Activated CD8-positive, alpha-beta T cell treated with anti-CD3 and anti-CD28 coated beads for 36 hours (primary cell): ENCODE measurements around the gene MPZL2. TPM values are rescaled to one million over a fixed set of nuclear protein-coding genes. Genes with fewer than 3 reads are reported as not detected.

Experiments
- ATAC-seq: fragments of 200-7000 bp; cut with Tn5 transposase; one replicate; pipeline ENCODE4 v1.10.0; 2021; ENCODE audit warnings: mild to moderate bottlenecking, moderate library complexity
- CTCF ChIA-PET: fragments of 350-600 bp; sonication (Branson Sonifier 250); formaldehyde crosslinking; loops from one replicate; lab custom pipeline; 2021; ENCODE audit warnings: antibody characterized with exemption; lab: Charles Lee
- POLR2A ChIA-PET: fragments of 350-600 bp; sonication (Branson Sonifier 250); formaldehyde crosslinking; loops from one replicate; lab custom pipeline; 2021; ENCODE audit warnings: antibody characterized with exemption; lab: Charles Lee
- DNase-seq: peaks from one replicate; pipeline ENCODE4 v3.0.0-alpha.2; 2020
- H3K27ac Mint-ChIP-seq: one replicate; pipeline ENCODE4 v1.8.0; 2021; ENCODE audit warnings: mild to moderate bottlenecking, mixed read lengths
- H3K27me3 Mint-ChIP-seq: one replicate; pipeline ENCODE4 v1.8.0; 2021; ENCODE audit warnings: mixed read lengths
- H3K36me3 Mint-ChIP-seq: one replicate; pipeline ENCODE4 v1.8.0; 2021; ENCODE audit warnings: low read depth, mixed read lengths
- H3K4me1 Mint-ChIP-seq: one replicate; pipeline ENCODE4 v1.8.0; 2021; ENCODE audit warnings: low read depth, mixed read lengths
- H3K4me3 Mint-ChIP-seq: one replicate; pipeline ENCODE4 v1.8.0; 2021; ENCODE audit warnings: mild to moderate bottlenecking, moderate library complexity, mixed read lengths
- H3K9me3 Mint-ChIP-seq: one replicate; pipeline ENCODE4 v1.8.0; 2021; ENCODE audit warnings: mixed read lengths
- intact Hi-C: fragments of 100-400 bp; cut with micrococcal nuclease; formaldehyde crosslinking; loops from one replicate; pipeline ENCODE4 v1.10.0; 2022
- total RNA-seq, 2 experiments: library from RNA; stranded (reverse); gene quantifications; one replicate each; pipeline ENCODE4 v1.2.3, GENCODE V29; 2021
- TF ChIP-seq, protein P1 (sequence below): fragments of 200-600 bp; IDR thresholded peaks from one replicate; pipeline ENCODE4 v1.8.0; 2022; ENCODE audit warnings: antibody characterized with exemption, mild to moderate bottlenecking

The MPZL2 gene
- total RNA-seq, 2 experiments from 2014 or later: 26.2 to 31.0 TPM

DNA sequence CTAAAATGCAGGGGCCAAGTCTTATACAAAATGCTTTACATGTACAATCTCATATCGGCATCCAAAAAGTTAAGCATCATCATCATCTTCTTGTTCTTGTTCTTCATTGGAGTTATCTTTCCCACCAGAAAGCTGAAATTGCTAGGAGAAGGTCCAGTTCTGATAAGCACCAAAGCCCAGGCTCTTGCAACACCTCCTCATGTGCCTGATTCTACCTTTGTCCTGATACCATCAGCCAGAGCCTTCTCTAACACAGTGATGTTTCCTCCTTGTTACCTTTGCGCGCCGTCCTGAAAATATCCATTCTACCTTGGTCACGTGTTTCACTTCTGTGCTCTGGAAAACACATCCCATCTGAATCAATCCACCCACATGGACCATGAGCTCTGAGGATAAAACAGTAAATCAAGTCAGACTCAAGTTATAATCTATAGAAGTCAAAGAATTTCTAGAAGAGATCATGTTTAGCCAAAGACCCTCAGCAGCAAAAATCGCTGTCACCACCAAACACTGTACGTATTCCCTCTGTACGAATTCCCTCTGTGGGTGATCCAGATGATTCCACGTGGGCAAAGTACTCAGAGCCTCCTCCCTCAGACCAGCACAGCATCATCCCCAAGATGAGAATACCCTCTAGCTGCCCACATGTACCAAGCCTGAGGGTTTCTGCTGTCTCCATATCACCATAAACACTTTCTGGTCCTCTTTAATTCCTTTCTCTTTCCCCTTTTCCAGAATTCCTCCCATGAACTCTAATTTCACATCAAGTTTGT is 58.3 kb downstream of the MPZL2 start:
- ChIA-PET CTCF (interaction anchor here (1.2 to 2.5 kb wide), 4 partner anchors 9 to 34 kb away, joined by 3 to 8 read pairs (median 6); no protein-coding TSS in a partner anchor), POLR2A (interaction anchor here (0.9 to 5.9 kb wide), 7 partner anchors 13 to 77 kb away, joined by 3 to 326 read pairs (median 5); partner anchors contain the start of gene JAML)
- no peak for ATAC-seq
- peaks cover 38% of the 10 kb centered on the region for H3K36me3 Mint-ChIP-seq
- peak overlapping the region; percentile 24 for H3K4me3 Mint-ChIP-seq
- intact Hi-C loops: no loop called here
- H3K4me1 Mint-ChIP-seq: peaks cover 51% of the 10 kb centered on the region
- TF ChIP-seq, protein P1, sequence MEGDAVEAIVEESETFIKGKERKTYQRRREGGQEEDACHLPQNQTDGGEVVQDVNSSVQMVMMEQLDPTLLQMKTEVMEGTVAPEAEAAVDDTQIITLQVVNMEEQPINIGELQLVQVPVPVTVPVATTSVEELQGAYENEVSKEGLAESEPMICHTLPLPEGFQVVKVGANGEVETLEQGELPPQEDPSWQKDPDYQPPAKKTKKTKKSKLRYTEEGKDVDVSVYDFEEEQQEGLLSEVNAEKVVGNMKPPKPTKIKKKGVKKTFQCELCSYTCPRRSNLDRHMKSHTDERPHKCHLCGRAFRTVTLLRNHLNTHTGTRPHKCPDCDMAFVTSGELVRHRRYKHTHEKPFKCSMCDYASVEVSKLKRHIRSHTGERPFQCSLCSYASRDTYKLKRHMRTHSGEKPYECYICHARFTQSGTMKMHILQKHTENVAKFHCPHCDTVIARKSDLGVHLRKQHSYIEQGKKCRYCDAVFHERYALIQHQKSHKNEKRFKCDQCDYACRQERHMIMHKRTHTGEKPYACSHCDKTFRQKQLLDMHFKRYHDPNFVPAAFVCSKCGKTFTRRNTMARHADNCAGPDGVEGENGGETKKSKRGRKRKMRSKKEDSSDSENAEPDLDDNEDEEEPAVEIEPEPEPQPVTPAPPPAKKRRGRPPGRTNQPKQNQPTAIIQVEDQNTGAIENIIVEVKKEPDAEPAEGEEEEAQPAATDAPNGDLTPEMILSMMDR: no peak
- H3K27ac Mint-ChIP-seq: no peak overlapping the region
- DNase-seq: peak; percentile 16
- H3K9me3 Mint-ChIP-seq: no peaks in the 10 kb centered on the region
- H3K27me3 Mint-ChIP-seq: no peaks in the 10 kb centered on the region

Other genes starting within 250 kb of the MPZL2 start
- gene TMPRSS4, start 187.2 kb downstream of the MPZL2 start, total RNA-seq: not detected
- under 1 TPM; 0.27 to 0.32 TPM for gene SMIM35, start 177.3 kb downstream of the MPZL2 start, total RNA-seq
- 1 to 10 TPM in 1 of 2 experiments, under 1 TPM in 1; 0.72 to 1.1 TPM for gene SCN4B, start 111.5 kb downstream of the MPZL2 start, total RNA-seq
- not detected for gene SCN2B, start 87.7 kb downstream of the MPZL2 start, total RNA-seq
- gene JAML, start 39.3 kb downstream of the MPZL2 start, total RNA-seq: 100 to 1,000 TPM; 236 to 251 TPM
- 10 to 100 TPM; 51.1 to 51.7 TPM for gene MPZL3, start 11.9 kb downstream of the MPZL2 start, total RNA-seq
- 100 to 1,000 TPM; 372 to 387 TPM for gene CD3E, start 40.4 kb upstream of the MPZL2 start, total RNA-seq
- 100 to 1,000 TPM; 316 to 325 TPM for gene CD3D, start 78.4 kb upstream of the MPZL2 start, total RNA-seq
- 100 to 1,000 TPM; 116 to 118 TPM for gene CD3G, start 80.0 kb upstream of the MPZL2 start, total RNA-seq
- 10 to 100 TPM; 40.2 to 40.5 TPM for gene UBE4A, start 95.3 kb upstream of the MPZL2 start, total RNA-seq
- 100 to 1,000 TPM; 237 to 249 TPM for gene ATP5MG, start 137.3 kb upstream of the MPZL2 start, total RNA-seq
- 10 to 100 TPM; 68.8 to 75.0 TPM for gene KMT2A, start 172.2 kb upstream of the MPZL2 start, total RNA-seq